Placental epithelial cell (primary cell): ENCODE results near the gene MAB21L4. TPM values are rescaled to one million over a fixed set of nuclear protein-coding genes. Genes with fewer than 3 reads are reported as not detected.

Source experiments
- total RNA-seq: library from RNA; depleted of rRNA; stranded (reverse); fragments of >200 nt; gene quantifications from 2 replicates; pipeline ENCODE4 v1.2.3, GENCODE V29; 2012

MAB21L4 gene
- not detected in 2 replicates for total RNA-seq

GRCh38 chr2:240895656-240896388 lies at the start of gene MAB21L4:
Gene MAB21L4 (minus strand): TSS chr2:240896156. CDS start chr2:240895997, 159 bp downstream.

GRCh38 chr2:240906141-240906910 lies 10.4 kb upstream of the MAB21L4 start, which contains the start of gene CROCC2:
Gene CROCC2 (plus strand): TSS chr2:240906336. CDS start chr2:240906514, 178 bp downstream.

DNA sequence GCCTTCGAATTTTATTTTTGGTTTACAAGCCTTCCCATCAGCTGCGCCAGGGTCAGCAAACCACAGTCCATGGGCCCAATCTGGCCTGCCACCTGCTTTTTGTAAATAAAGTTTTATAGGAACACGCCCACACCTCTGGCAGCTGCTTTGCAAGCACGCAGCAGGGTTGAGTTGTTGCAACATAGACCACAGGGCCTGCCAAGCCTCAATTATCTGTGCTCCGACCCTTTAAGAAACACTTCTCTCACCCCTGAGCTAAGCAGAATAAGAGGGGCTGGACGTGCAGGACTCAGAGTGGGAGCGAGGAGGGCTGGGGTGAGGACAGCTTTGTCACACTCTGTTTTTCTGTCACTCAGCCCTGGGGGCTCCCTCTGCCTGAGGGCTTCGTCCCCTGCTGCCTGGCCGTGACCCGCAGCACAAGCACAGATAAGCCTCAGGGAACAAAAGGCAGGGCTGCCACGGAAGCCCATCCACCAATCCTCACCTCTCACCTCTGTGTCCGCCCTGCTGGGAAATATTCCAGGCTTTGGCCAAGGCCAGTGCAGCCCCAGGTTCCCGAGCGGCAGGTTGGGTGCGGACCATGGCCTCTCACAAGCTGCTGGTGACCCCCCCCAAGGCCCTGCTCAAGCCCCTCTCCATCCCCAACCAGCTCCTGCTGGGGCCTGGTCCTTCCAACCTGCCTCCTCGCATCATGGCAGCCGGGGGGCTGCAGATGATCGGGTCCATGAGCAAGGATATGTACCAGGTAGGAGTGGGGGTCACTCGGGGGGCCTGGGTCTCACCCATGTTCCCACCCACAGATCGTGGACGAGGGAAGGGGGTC lies 27.5 kb downstream of the MAB21L4 start, which contains the start of gene AGXT:
Gene AGXT (plus strand): TSS at position 539 of the 823 bp plus-strand sequence. CDS start 42 bp downstream, at position 581.

Other genes with a start within 250 kb of the MAB21L4 start
- gene AQP12B, start 213.3 kb downstream of the MAB21L4 start, total RNA-seq, result not detected in 2 replicates
- not detected in 2 replicates for gene AQP12A, start 204.3 kb downstream of the MAB21L4 start, total RNA-seq
- under 0.01 TPM in 1 of 2 replicates, not detected in the other for gene KIF1A, start 75.9 kb downstream of the MAB21L4 start, total RNA-seq
- not detected in 2 replicates for gene AGXT, start 27.3 kb downstream of the MAB21L4 start, total RNA-seq
- gene CROCC2, start 10.2 kb upstream of the MAB21L4 start, total RNA-seq, result not detected in 2 replicates
- gene SNED1, start 102.5 kb upstream of the MAB21L4 start, total RNA-seq, result 0.11 and 0.39 TPM in 2 replicates
- gene MTERF4, start 206.1 kb upstream of the MAB21L4 start, total RNA-seq, result 27.5 and 45.8 TPM in 2 replicates